ENCODE data around the gene FBRSL1. TPM values are rescaled to one million over a fixed set of nuclear protein-coding genes. Genes with fewer than 3 reads are reported as not detected.

FBRSL1 gene
- total and polyA plus RNA-seq, 12 donors, result 28.1 to 90.6 (median 47.0) TPM

DNA sequence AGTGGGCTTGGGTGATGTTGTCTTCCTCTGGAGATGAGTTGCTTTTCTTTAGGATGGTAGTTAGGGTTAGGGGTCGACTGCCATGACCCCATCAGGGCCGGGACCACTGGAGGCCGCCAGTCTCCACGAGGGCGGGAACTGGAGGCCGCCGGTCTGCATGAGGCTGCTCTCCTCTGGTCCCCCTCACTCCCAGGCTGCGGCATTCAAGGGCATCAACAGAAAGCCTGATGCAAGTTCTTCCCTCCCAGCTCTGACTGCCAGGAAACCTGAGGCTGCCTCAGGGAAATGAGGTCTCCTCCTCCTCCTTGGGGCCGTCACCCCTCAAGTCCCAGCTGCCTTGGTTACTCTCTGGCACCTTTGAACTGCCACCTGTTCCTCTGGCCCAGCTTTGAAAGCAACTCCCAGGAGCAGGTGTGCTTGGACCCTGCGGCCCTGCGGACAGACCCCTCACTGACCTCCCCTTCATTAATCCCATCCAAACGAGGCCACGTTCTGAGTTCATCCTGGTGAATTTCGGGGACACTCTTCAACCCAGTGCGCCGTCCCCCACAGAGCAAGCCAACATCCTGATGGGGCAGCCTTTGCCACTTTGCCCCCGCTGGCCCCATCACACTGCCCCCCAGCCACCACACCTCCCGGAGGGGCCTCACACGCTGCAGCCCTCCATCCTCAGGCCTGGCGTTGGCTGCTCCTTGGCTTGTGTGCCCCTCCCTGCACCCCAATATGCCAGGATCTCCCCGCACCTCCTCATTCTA, 37.2 kb upstream of the FBRSL1 start:
- 84 to 85% methylated on average over 21 of the region's 21 CpGs for WGBS, 2 donors
- no peak for DNase-seq

DNA sequence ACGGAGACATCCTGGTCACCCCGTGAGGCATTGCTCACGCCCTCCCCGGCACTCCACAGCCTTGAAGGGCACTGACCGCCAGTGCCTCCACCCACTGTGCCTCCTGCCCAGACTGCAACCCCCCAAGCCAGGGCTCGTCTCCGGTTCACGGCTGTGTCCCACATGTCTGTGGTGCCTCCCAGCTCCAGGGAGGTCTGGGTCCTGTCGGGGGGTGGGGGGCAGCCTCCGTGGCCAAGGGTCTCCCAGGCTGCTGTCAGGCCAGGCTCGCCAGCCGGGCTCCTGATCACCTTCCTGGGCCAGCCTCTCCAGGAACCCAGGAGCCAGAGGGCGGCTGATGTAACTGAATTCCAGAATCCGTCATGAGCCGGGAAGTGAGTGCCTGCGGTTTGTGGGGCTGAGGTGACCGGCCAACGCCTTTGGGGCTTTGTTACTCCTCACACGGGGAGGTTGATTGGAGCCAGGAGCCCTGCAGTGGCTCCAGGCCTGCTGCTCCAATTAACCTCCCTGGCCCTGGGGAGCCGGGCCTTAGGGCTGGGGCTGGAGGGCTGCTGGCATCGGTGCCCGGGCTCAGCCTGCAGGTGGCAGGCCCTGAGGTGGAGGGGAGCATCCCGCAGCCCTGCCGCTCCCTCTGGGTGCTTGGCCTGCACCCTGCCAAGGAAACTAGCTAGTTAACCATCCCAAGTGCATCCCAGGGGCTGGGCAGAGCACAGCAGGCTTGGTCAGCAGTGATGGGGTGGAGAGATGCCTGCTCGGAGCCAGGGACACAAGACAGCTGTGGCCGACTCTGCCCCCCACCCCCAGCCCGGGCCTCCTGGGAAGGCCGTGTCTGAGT, 36.4 kb upstream of the FBRSL1 start:
- Histone ChIP-seq H3K27me3 (peaks cover 10 to 65% (median 56%) of the 10 kb centered on the region in 7 donors), H3K4me3 (no peak overlapping the region), H3K36me3 (no peaks in the 10 kb centered on the region), H3K9me3 (no peaks in the 10 kb centered on the region), H3K27ac (no peak overlapping the region), H3K4me1 (peaks cover 0 to 8% (median 0%) of the 10 kb centered on the region in 9 donors)
- WGBS, 2 donors, result 70 to 72% methylated on average over 28 of the region's 28 CpGs
- TF ChIP-seq, protein P1, sequence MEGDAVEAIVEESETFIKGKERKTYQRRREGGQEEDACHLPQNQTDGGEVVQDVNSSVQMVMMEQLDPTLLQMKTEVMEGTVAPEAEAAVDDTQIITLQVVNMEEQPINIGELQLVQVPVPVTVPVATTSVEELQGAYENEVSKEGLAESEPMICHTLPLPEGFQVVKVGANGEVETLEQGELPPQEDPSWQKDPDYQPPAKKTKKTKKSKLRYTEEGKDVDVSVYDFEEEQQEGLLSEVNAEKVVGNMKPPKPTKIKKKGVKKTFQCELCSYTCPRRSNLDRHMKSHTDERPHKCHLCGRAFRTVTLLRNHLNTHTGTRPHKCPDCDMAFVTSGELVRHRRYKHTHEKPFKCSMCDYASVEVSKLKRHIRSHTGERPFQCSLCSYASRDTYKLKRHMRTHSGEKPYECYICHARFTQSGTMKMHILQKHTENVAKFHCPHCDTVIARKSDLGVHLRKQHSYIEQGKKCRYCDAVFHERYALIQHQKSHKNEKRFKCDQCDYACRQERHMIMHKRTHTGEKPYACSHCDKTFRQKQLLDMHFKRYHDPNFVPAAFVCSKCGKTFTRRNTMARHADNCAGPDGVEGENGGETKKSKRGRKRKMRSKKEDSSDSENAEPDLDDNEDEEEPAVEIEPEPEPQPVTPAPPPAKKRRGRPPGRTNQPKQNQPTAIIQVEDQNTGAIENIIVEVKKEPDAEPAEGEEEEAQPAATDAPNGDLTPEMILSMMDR (IDR thresholded peaks at IDR 0.05), result no peak
- ATAC-seq (no peak), DNase-seq (no peak)
- intact Hi-C loops (cut with DNase I), result no loop called here

More for the DNA sequence above, 37.2 kb upstream of the FBRSL1 start:
- Histone ChIP-seq H3K9me3 (no peaks in the 10 kb centered on the region), H3K36me3 (no peaks in the 10 kb centered on the region), H3K4me3 (no peak overlapping the region), H3K27me3 (peaks cover 10 to 66% (median 56%) of the 10 kb centered on the region in 7 donors), H3K4me1 (peaks cover 0 to 8% (median 0%) of the 10 kb centered on the region in 9 donors), H3K27ac (no peak overlapping the region)
- TF ChIP-seq, protein P1 (IDR thresholded peaks at IDR 0.05), result no peak
- intact Hi-C loops (cut with DNase I), result no loop called here
- no peak for ATAC-seq

DNA sequence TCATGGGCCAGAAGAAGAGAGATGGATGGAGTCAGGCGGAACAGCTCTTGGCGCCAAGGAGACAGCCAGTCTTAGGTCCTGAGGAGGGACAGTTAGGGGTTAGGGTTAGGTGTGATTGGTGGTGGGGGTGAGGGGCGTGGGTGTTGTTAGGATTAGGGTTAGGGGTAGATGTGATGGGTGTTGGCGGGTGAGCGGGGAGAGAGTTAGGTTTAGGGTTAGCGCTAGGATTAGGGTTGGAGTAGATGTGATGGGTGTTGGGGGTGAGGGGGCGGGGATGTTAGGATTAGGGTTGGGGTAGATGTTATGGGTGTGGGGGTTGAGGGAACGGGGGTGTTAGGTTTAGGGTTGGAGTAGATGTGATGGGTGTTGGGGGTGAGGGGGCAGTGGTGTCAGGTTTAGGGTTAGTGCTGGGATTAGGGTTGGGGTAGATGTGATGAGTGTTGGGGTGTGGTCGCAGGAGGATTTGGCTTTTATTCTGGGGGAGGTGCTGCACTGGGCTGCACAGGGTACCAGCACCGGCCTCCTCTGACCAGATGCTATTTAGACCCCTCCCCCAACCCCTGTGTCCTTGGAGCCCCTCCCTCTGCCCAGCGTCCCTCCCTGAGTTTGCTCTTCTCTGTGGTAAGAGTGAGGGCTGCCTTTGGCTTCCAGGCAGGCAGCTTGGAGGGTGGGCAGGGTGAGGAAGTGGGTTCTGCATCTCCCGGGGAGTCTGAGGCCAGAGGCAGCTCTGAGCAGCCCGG, 35.6 kb upstream of the FBRSL1 start:
- no peaks in the 10 kb centered on the region for H3K9me3 ChIP-seq
- no peak overlapping the region for H3K4me3 ChIP-seq
- TF ChIP-seq, protein P1 (IDR thresholded peaks at IDR 0.05), result no peak
- no peak for DNase-seq
- ATAC-seq, result no peak
- H3K27ac ChIP-seq, result no peak overlapping the region
- H3K27me3 ChIP-seq, result peaks cover 10 to 69% (median 62%) of the 10 kb centered on the region in 7 donors
- H3K36me3 ChIP-seq, result no peaks in the 10 kb centered on the region
- intact Hi-C loops (cut with DNase I), result no loop called here
- 78 to 79% methylated on average over 12 to 13 of the region's 13 CpGs for WGBS, 2 donors
- H3K4me1 ChIP-seq, result peaks cover 0 to 8% (median 0%) of the 10 kb centered on the region in 9 donors

DNA sequence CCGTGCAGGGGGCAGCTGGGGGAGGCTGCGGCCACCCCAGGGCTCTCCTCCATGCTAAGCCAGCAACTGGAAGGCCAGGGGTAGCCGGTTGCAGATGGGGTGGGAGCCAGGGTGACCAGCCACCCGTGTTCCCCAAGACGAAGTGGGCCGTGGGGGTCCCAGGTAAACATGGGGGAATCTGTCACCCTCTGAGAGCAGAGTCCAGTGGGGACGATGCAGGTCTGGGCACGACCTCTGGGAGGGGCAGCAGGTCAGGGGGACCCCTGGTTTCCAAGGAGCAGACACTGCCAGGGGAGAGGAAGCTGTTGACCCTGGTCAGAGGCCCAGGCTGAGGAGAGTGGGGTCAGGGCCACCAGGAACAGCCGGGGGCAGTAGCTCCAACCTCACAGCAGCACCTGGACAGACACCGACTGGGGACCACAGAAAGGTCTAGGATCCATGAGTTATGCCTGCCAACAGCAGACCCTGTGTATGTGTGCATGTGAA, 35.0 kb upstream of the FBRSL1 start:
- DNase-seq, result no peak
- Histone ChIP-seq H3K4me3 (no peak overlapping the region), H3K27me3 (peaks cover 10 to 68% (median 66%) of the 10 kb centered on the region in 7 donors), H3K4me1 (peaks cover 0 to 8% (median 0%) of the 10 kb centered on the region in 9 donors), H3K9me3 (no peaks in the 10 kb centered on the region), H3K36me3 (no peaks in the 10 kb centered on the region), H3K27ac (no peak overlapping the region)
- 78 to 80% methylated on average over 10 of the region's 10 CpGs for WGBS, 2 donors
- intact Hi-C loops (cut with DNase I), result no loop called here
- ATAC-seq, result no peak
- TF ChIP-seq, protein P1 (IDR thresholded peaks at IDR 0.05), result no peak
